Aorta (tissue), 5 donors: ENCODE measurements around the gene LPP. TPM values are rescaled to one million over a fixed set of nuclear protein-coding genes. Genes with fewer than 3 reads are reported as not detected.

Source experiments
- ATAC-seq: fragments of 200-7000 bp; cut with Tn5 transposase; one replicate; pipeline ENCODE4 v1.9.1; 2022; ENCODE audit warnings: moderate library complexity; ENCODE audit not compliant: low FRiP score
- DNase-seq, 2 donors: peaks; one replicate each; pipeline ENCODE4 v3.0.0-alpha.2; 2020
- H3K27ac ChIP-seq, 2 donors: one replicate each; pipeline ENCODE4 v1.5.1; 2013; ENCODE audit warnings: low read length in 2 of 2, mild to moderate bottlenecking in 2 of 2, moderate library complexity in 2 of 2, control low read depth in 1 of 2, inconsistent platforms in 1 of 2, low read depth in 1 of 2
- H3K27me3 ChIP-seq, 2 donors: one replicate each; pipeline ENCODE4 v1.6.1; 2013; ENCODE audit warnings: control low read depth in 1 of 2, low read length in 1 of 2, mild to moderate bottlenecking in 1 of 2, moderate library complexity in 1 of 2; ENCODE audit not compliant: insufficient read depth in 2 of 2, control insufficient read depth in 1 of 2
- H3K36me3 ChIP-seq, 2 donors: one replicate each; pipeline ENCODE4 v1.6.1; 2013; ENCODE audit warnings: control low read depth in 1 of 2, low read length in 1 of 2, mild to moderate bottlenecking in 1 of 2; ENCODE audit not compliant: insufficient read depth in 2 of 2, control insufficient read depth in 1 of 2
- H3K4me1 ChIP-seq, 2 donors: one replicate each; pipeline ENCODE4 v1.6.1; 2013; ENCODE audit warnings: low read length in 2 of 2, control low read depth in 1 of 2, mild to moderate bottlenecking in 1 of 2, moderate library complexity in 1 of 2; ENCODE audit not compliant: insufficient read depth in 2 of 2, control insufficient read depth in 1 of 2
- H3K4me3 ChIP-seq, 2 donors: one replicate each; pipeline ENCODE4 v1.5.1; 2013; ENCODE audit warnings: low read length in 2 of 2, control low read depth in 1 of 2, mild to moderate bottlenecking in 1 of 2
- H3K9me3 ChIP-seq: one replicate; pipeline ENCODE4 v1.6.1; 2013; ENCODE audit warnings: mild to moderate bottlenecking, low read length; ENCODE audit not compliant: control insufficient read depth
- WGBS, 2 donors: extraction: QIAGEN DNeasy Blood & Tissue Kit; methylation state at CpG; one replicate each; pipeline ENCODE4 v1.1.7; 2013; 5-methylcytosine and 5-hydroxymethylcytosine counted together
- intact Hi-C, 2 donors: fragments of 100-400 bp; cut with DNase I; formaldehyde crosslinking; loops; one replicate each; pipeline versions ENCODE4 v1.14.2 to v1.15.0; 2022
- polyA plus RNA-seq, 2 donors: library from polyadenylated mRNA; stranded (reverse); fragments of 200-250 nt; gene quantifications; one replicate each; pipeline ENCODE4 v1.2.3, GENCODE V29; 2013
- total RNA-seq, 2 donors: library from RNA; stranded (reverse); fragmentation: NEBNext Ultra II Directional; extraction: Animal tissue kit (Norgen Biotek cat#: 25700); gene quantifications; one replicate each; pipeline ENCODE4 v1.2.1, GENCODE V29; 2021
- donor health status: healthy with polysubstance abuse.
- donor health status: Bipolar disorder and iron deficiency.
- donor health status: DM: no; HTN: no; CAD: no.
- donor health status: DM: no; HTN: no; CAD: no.
- donor health status: DM: yes; HTN: yes; CAD: no.

LPP gene
- total and polyA plus RNA-seq, 4 donors, result 37.7 to 2,536 (median 527) TPM

- Histone ChIP-seq H3K27ac (no peak overlapping the region), H3K36me3 (peaks cover 0 to 3% of the 10 kb centered on the region in 2 donors), H3K9me3 (no peaks in the 10 kb centered on the region), H3K27me3 (no peaks in the 10 kb centered on the region), H3K4me3 (no peak overlapping the region), H3K4me1 (peaks cover 0 to 4% of the 10 kb centered on the region in 2 donors)
- DNase-seq, result no peak
- no peak for ATAC-seq
- WGBS, 2 donors, result 96 to 97% methylated on average over 11 of the region's 11 CpGs
- intact Hi-C loops, result no loop called here
Observed at GRCh38 chr3:188884299-188885043, 730.5 kb downstream of the LPP start.

- intact Hi-C loops, result no loop called here
- DNase-seq (no peak), ATAC-seq (peak; percentile 13)
- no peaks in the 10 kb centered on the region for H3K36me3 ChIP-seq
- 5 to 10% methylated on average over 14 of the region's 14 CpGs for WGBS, 2 donors
- H3K4me1 ChIP-seq, result peaks cover 0 to 4% of the 10 kb centered on the region in 2 donors
- peak overlapping the region; percentile 84 to 92 for H3K27ac ChIP-seq
- no peak overlapping the region for H3K4me3 ChIP-seq
- no peaks in the 10 kb centered on the region for H3K9me3 ChIP-seq
- H3K27me3 ChIP-seq, result no peaks in the 10 kb centered on the region
Observed at GRCh38 chr3:188888321-188889053, 734.5 kb downstream of the LPP start.

- intact Hi-C loops, result no loop called here
- Histone ChIP-seq H3K4me3 (no peak overlapping the region), H3K27ac (peak overlapping the region; percentile 62 to 92), H3K4me1 (peaks cover 0 to 4% of the 10 kb centered on the region in 2 donors), H3K36me3 (no peaks in the 10 kb centered on the region), H3K27me3 (no peaks in the 10 kb centered on the region), H3K9me3 (no peaks in the 10 kb centered on the region)
- ATAC-seq (peak; percentile 87), DNase-seq (no peak)
- WGBS, 2 donors, result 0 to 7% methylated on average over 4 of the region's 4 CpGs
Observed at GRCh38 chr3:188889054-188889491, 735.1 kb downstream of the LPP start.

DNA sequence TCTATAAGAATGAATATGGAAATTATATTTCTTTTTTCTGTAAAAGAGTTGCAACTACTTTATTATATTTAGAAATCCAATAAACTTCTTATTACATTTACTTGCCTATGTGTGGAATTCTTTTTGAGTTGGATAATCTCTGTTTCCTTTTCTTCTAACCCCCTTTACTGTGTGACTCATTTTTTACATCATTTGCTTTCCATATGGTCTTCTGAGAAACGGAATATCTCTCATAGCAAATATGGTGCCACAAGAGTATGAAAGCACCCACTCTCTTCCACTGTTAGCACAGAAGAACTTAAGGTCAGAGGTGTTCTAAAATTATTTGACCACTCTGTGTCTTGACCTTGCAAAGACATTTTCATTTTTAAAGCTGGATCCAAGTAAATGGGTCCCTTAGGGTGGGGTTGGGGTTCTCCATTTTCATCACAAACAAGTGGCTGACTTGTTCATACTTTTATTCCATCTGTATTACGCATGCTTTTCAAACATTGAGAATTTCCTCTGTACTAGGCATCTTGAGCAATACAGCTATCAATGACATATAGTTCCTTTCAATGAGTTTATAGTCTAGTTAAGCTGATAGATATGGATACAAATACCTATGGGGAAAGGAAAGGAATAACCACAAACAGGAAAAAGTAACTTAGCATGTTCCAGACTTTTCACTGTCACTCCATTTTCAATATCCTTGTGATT is 736.8 kb downstream of the LPP start:
- WGBS, 2 donors, result 75 to 80% methylated on average over 2 of the region's 2 CpGs
- intact Hi-C loops, result no loop called here
- H3K4me3 ChIP-seq, result no peak overlapping the region
- no peaks in the 10 kb centered on the region for H3K36me3 ChIP-seq
- no peaks in the 10 kb centered on the region for H3K27me3 ChIP-seq
- no peaks in the 10 kb centered on the region for H3K9me3 ChIP-seq
- H3K4me1 ChIP-seq, result peaks cover 0 to 4% of the 10 kb centered on the region in 2 donors
- no peak overlapping the region for H3K27ac ChIP-seq
- ATAC-seq (no peak), DNase-seq (no peak)

- 63 to 66% methylated on average over 6 of the region's 6 CpGs for WGBS, 2 donors
- intact Hi-C loops, result loop anchor here in 1 of 2 donors (5.0 kb wide), 1 partner anchor 42 kb away; no protein-coding TSS in a partner anchor
- Histone ChIP-seq H3K36me3 (no peaks in the 10 kb centered on the region), H3K4me1 (no peaks in the 10 kb centered on the region), H3K27me3 (no peaks in the 10 kb centered on the region), H3K4me3 (no peak overlapping the region), H3K27ac (no peak overlapping the region), H3K9me3 (no peaks in the 10 kb centered on the region)
- ATAC-seq (no peak), DNase-seq (no peak)
Observed at GRCh38 chr3:188899881-188900280, 745.9 kb downstream of the LPP start.

- WGBS, 2 donors, result 7% methylated on average over 2 of the region's 2 CpGs
- H3K9me3 ChIP-seq, result no peaks in the 10 kb centered on the region
- H3K27ac ChIP-seq, result peak overlapping the region in 1 of 2 donors; percentile 63
- intact Hi-C loops, result loop anchor here in 1 of 2 donors (5.0 kb wide), 1 partner anchor 42 kb away; no protein-coding TSS in a partner anchor
- no peaks in the 10 kb centered on the region for H3K4me1 ChIP-seq
- ATAC-seq, result peak; percentile 77
- no peak for DNase-seq
- no peaks in the 10 kb centered on the region for H3K27me3 ChIP-seq
- no peaks in the 10 kb centered on the region for H3K36me3 ChIP-seq
- H3K4me3 ChIP-seq, result no peak overlapping the region
Observed at GRCh38 chr3:188900421-188900951, 746.5 kb downstream of the LPP start.

DNA sequence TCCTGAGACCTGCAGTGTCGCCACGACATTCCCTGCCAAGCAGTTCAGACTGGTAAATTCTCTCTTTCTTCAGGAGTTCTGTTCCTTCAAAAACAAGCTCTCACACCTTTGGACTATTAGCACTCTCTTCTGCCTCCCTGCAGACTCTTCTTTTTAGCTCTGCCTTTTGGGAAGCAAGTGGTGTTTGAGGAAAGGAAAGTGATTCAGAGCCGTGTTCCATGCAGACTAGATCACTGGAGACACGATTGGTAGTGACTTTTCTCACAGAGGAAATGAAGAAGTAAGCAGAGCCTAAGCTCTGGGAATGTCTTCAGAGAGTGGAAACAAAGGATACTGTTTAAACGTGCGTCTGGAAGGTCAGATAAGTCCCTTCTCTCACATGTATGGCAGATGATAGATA is 747.2 kb downstream of the LPP start:
- H3K9me3 ChIP-seq, result no peaks in the 10 kb centered on the region
- no peaks in the 10 kb centered on the region for H3K36me3 ChIP-seq
- H3K27ac ChIP-seq, result peak overlapping the region; percentile 46 to 79
- intact Hi-C loops, result loop anchor here in 1 of 2 donors (5.0 kb wide), 1 partner anchor 41 kb away; no protein-coding TSS in a partner anchor
- H3K4me3 ChIP-seq, result no peak overlapping the region
- peaks cover 0 to 2% of the 10 kb centered on the region in 2 donors for H3K4me1 ChIP-seq
- ATAC-seq (peak; percentile 44), DNase-seq (no peak)
- no peaks in the 10 kb centered on the region for H3K27me3 ChIP-seq
- 5 to 8% methylated on average over 6 of the region's 6 CpGs for WGBS, 2 donors

DNA sequence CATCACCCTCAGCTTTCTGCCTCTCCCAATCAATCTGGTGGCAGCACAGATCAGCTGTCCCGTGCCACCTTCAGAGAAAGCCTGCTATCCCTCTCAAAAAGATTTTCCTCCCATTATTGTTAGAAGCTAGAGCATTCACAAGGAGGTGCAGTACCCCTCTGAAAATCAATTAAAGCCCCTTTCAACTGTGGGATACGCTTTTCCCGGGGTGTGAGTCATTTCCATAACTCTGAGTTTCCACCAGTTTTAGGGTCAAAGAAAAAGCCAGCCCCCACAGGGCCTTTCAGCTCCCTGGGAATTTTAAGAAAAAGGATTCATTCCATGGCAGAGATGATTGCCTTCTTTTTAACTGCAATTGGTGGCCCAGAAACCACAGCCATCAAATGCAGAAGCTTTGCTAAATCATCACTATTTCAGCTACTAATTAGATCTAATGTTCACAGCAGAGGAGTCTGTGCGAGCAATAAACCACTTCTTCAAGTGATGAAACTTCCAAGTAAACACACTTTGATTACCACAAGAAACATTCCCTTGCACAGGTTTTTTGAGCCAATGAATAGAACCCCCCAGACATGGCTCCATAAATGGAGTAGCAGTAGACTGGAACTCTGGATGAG is 747.8 kb downstream of the LPP start:
- intact Hi-C loops, result loop anchor here in 1 of 2 donors (5.0 kb wide), 1 partner anchor 41 kb away; no protein-coding TSS in a partner anchor
- Histone ChIP-seq H3K9me3 (no peaks in the 10 kb centered on the region), H3K4me3 (no peak overlapping the region), H3K27ac (peak overlapping the region in 1 of 2 donors; percentile 46), H3K36me3 (no peaks in the 10 kb centered on the region), H3K27me3 (no peaks in the 10 kb centered on the region), H3K4me1 (peaks cover 0 to 7% of the 10 kb centered on the region in 2 donors)
- DNase-seq (no peak), ATAC-seq (no peak)
- 89 to 94% methylated on average over 4 of the region's 4 CpGs for WGBS, 2 donors
